ENCODE data around the gene ZNF414.
"Not testable (repeated sequence)": the region's sequence is repeated elsewhere in the genome, so short reads cannot be mapped to it uniquely, and the experiment has no call there.

ZNF414 gene, protein sequence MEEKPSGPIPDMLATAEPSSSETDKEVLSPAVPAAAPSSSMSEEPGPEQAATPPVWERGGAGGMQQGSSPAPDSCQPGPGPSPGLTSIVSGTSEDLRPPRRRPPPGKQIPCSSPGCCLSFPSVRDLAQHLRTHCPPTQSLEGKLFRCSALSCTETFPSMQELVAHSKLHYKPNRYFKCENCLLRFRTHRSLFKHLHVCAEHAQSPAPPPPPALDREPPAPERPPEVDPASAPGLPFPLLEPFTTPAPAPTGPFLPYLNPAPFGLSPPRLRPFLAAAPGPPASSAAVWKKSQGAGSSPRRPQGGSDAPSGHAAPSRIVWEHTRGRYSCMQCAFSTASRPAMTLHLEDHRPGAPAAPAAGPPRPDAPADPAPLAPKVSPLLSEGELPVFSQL

DNA sequence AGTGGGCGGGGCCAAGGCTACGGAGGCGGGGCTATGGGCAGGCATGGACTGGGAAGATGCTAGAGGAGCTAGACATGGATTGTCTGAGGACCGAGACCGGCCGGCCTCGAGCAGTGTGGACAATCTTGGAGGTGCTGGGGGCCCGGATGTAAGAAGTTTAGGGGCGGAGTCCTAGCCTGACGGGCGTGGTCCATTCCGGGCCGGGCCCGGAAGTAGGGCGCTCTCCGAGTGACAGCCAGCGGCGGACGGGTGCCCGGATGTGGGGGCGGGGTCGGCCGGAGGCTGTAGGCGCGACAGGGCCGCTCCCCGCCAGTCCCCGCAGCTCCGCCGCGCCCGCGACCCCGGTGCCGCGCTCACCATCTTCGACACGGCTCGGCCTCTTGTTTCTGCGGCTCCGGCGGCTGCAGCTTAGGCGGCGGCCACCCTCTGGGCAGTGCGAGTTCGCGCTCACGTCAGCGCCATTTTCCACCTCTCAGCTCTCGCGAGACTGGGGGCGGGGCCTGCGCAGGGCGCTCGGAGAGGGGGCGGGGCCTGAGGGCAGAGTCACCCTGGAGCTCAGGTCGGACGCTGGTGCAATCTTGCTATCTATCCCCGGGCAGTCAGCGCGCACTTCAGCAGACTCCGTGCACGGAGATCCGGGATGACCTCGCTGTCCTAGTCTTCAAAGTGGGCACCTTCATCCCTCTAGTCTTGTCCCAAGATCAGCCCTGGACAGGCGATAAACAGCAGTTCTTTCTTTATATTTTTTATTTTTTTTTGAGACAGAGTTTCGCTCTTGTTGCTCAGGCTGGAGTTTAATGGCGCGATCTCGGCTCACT lies at the start of gene ZNF414:
Gene ZNF414 (minus strand): TSS at position 481 of the 818 bp plus-strand sequence. CDS start 121 bp downstream, at position 360.
- peak; percentile 96 for DNase-seq

DNA sequence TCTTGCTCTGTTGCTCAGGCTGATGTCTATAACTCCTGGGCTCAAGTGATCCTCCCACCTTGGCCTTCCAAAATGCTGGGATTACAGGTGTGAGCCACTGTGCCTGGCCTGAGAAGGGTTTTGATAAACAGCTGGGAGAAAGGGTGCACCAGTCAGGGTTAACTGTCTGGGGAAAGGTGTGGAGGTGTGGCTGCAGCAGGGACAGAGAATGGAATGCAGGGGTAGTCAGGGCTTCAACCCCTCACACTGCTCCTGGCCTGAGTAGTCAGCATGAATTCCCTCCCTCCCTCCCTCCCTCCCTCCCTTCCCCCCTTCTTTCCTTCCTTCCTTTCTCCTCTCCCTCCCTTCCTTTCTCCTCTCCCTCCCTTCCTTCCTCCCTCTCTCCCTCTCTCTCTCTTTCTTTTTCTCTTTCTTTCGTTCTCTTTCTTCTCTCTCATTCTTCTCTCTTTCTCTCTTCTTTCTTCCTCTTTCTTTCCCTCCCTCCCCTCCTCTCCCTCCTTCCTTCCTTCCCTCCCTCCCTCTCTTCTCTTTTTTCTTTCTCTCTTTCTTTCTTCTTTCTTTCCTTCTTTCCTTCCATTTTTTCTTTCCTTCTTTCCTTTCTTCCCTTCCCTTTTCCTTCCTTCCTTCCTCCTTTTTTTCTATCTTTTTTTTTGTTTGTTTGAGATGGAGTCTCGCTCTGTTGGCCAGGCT lies 47.3 kb upstream of the ZNF414 start:
- no peak for DNase-seq

DNA sequence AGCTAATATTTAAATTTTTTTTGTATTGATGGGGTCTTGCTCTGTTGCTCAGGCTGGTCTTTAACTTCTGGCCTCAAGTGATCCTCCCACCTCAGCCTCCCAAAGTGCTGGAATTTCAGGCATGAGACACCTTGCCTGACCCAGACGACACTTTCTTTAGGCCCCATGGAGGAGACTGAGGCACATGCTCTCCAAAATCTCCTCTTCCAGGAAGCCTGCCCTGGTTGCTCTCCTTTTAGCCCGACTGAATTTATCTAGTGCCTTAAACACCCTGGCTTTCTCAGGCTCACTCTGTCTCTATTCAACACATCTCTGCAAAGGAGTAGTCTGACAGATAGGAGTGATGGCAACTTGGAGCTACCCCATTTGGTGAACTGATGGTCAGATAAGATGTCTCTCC lies 44.4 kb upstream of the ZNF414 start:
- no peak for DNase-seq

DNA sequence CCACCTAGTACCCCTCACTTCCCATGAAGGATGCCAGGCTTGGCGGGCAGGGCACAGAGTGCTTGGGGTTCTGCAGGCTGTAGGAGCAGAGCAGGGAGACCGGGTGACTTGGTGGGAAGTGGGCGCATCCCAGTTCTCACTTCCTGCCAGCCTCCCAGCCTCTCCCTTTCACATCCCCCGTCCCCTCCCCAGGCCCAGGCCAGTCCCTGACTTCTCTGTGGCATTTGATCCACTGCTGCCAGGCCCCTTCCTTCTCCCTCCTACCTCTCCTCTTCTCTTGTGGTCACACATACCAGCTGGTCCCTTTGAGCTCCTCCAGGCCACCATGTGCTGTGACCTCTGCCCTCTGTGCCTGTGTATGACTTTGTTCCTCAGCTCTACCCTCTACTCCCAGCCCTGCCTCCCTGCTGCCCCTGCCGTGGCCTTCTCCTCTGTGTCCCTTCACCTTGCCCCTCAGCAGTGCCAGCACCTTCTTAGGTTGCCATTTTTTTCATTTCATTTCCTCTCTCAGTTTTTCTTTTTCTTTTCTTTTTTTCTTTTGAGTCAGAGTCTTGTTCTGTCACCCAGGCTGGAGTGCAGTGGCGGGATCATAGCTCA lies 43.8 kb upstream of the ZNF414 start:
- DNase-seq = no peak

DNA sequence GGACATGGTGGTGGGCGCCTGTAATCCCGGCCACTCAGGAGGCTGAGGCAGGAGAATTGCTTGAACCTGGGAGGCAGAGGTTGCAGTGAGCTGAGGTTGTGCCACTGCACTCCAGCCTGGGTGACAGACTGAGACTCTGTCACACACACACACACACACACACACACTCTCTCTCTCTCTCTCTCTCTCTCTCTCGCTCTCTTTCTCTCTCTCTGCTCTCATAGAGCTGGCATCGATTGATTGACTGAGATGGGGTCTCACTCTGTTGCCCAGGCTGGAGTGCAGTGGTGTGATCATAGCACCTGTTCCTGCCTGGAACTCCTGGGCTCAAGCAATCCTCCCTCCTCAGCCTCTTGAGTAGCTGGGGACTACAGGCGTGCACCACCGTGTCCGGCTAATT lies 39.8 kb upstream of the ZNF414 start:
- not testable (repeated sequence) for DNase-seq

DNA sequence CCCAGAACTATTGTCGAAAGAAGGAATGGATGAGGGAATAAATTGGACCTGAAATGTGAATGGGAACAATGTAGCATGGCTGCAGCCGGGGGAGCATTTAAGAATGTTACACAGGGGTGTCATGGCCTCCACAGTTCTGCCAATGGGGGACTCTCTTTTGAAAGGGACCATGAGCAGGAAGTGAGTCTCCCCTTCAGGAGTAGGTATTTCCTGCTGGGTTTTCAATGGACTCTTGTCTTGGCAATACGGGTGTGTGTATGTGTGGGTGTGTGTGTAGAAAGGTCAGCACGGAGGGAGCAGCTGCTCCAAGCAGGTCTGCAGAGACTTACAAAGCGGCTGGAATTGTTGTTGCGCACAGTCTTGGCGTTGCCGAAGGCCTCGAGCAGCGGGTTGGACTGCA lies 38.8 kb upstream of the ZNF414 start:
- DNase-seq = no peak

DNA sequence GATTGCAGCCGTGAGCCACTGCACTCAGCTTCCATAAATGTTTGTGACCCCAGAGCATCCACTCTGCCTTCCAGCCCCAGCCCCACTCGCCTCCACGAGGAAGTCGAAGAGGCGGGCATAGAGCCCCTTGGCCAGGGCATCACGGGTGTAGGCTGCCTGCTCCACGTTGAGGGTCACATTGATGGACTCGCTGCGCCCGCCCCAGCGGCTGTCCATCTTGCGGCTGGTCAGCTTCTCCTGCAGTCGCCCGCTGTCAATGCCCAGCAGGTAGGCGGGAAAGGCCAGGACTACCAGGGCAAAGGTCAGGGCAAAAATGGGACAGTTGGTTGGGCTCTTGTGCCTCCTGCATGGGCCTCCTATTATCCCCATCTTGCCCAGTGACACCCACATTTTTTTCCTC lies 36.1 kb upstream of the ZNF414 start:
- DNase-seq = no peak

DNA sequence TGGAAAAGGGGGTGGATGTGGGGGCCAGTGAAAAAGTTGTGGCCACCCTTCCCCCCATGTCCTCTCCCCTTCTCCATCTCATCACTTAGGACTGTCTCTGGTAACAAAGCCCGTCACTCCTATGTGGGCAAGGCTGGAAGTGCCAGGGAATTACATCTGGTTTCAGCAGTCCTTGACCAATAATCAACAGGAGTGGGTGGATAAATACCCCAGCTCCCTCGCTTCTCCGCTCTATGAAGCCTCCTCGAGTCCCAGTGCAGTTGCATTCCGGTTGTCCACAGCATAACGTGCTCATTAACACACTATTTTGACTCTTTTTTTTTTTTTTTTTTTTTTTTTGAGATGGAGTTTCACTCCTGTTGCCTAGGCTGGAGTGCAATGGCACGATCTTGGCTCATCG lies 31.8 kb upstream of the ZNF414 start:
- no peak for DNase-seq

DNA sequence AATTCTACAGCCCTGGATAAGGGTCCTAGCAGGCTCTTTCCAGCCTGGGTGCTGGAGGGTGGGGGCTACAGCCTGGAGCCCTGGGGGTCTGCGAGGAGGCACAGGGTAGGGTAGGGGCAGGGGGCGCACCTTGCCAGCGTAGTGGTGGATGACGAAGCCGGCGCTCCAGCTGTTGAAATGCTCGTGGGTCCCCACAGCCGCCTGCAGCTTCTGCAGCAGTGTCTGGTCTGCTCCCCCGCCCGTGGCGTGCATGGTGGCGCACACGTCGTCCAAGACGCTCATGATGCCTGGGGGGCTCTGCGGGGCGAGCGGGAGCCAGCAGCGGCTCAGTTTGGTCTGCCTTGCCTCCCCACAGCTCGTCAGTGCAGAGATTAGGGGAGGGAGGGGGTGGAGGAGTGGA lies 30.2 kb upstream of the ZNF414 start:
- DNase-seq = no peak

DNA sequence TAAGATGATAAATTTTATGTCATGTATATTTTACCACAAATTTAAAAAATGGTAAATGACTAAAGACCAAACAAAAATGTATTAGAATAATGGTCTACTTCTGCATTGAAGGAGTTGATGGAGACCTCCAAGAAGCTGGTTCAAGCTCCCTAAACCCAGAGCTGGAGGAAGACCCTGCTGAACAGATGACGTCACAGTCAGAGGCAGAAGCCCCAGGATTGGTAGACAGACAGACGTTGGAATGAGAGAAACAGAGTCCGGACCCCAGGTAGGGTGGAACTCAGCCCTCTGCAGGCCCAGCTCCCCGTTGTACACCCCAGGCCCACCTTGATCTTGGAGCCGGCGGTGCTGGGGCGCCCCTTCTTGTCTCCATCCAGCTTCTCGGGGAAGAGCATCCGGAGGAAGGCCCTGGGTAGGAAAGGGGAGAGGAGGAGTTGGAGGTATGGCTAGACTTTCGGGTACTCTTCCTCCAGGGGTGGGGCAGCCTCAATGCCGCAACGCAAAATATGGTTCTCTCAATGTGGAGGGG lies 25.7 kb upstream of the ZNF414 start:
- no peak for DNase-seq

DNA sequence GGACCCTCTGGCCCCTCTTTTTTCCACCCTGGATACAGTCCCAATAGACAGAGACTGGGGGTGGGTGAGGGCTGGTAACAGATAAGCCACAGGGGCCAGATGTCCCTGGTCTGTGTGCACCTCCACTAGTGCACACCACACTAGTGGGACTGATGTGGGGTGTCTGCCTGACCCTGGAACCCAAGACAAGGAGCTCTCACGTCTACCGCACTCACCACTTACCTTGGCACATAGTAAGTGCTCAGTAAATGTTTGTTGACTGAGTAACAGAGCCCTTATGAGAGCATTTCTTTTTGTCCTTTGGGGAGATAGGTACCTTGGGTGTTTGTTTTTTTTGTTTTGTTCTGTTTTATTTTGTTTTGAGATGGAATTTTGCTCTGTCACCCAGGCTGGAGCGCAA lies 23.1 kb upstream of the ZNF414 start:
- DNase-seq = no peak

DNA sequence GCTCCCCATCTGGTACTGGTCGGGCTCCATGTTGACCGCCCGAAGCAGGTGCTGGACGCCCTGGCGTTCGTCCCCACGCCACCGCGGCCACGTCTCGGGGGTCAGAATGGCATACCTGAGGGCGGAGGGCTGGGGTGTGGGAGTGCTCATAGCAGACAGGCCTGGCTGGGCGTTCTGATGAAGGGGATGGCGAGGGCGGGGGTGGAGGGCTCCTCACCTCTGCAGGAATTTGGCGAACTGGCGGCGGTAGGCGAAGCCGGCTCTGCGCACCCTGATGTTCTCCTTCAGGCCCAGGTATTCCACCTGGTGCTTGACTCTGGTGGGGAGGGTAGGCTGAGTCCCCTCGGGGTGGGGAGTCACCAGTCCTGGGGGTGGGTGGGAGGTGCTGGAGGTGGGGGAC lies 22.3 kb upstream of the ZNF414 start:
- DNase-seq = no peak

DNA sequence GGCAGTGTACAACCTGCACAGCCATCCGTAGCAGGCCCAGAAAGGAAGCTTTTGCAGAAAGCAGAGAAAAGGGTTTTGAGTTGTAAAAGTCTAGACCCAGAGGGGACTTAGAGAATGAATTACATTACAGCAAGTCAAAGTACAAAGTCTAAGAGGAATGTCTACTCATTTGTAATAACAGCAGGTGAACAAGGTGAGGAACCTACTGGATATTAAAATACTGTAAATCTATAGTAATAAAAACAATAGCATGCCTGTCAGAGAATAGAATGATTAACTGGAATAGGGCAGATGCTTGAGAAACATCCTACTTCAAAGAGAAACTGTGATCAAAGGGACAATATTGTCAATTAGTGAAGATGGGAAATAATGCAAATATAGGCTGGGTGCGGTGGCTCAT lies 18.3 kb upstream of the ZNF414 start:
- DNase-seq = no peak

DNA sequence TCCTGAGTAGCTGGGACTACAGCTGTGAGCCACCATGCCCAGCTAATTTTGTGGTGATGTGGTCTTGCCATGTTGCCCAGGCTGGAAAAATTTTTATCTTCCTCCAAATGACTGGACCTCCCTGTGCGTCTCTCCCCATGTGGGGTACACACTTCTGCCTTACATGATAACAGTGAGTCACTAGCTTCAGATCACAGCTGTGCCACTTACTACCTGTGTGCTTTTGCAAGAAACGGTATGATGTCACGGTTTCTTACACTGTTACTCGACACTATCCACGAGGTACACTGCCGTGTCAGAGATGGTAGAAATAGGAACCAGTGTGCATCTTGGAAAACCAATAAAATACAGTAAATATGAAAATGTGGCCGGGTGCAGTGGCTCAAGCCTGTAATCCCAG lies 17.5 kb upstream of the ZNF414 start:
- DNase-seq = no peak

DNA sequence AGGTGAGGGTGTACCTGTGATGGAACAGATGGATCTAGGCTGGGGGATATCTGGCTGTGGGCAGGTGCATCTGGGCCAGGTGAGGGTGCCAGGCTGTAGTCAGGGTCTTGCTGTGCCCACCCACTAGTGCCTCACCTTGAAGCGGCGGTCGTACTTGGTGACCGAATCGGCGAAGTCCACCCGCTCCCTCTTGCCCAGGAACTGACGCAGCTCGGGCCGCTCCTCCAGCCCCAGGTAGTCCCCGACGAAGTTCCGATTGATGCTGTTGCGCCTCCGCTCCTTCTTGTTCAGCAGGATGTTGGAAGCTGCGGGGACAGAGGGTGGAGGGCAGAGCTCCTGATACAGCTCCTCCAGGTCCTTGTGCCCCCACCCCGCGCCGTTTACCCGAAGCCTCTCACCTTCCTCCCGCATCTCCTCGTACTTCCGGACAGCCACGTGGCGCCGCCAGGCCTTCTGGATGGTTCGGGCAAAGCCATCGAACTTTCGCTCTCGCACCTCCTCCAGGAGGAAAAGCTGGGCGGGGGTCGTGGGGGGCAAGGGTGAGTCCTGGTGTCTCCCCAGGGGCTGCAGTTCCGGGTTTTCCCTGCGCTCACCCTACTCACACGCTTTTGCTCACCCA lies 16.2 kb upstream of the ZNF414 start:
- no peak for DNase-seq

DNA sequence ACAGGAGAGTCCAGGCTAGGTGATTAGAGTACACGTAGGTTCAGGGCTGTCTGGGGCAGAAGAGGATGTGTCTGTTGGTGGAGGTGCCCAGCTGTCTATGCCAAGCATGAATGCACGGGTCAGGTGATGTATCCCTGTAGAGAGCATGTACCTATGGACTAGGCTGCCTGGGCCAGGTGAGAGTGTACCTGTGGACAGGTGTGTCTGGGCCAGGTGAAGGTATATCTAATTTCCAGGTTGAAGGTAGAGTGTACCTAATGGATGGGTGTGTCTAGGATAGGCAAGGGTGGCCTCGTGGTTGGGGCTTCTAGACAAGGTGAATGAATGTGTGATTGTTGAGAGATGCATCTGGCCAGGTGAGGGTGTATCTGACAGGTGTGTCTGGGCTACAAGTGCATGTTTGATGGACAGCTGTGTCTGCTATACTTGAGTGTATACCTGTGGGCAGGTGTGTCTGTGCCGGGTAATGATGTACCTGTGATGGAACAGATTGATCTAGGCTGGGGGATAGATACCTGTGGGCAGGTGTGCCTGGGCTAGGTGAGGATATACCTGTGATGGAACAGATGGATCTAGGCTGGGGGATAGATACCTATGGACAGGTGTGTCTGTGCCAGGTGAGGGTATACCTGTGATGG lies 15.5 kb upstream of the ZNF414 start:
- no peak for DNase-seq

DNA sequence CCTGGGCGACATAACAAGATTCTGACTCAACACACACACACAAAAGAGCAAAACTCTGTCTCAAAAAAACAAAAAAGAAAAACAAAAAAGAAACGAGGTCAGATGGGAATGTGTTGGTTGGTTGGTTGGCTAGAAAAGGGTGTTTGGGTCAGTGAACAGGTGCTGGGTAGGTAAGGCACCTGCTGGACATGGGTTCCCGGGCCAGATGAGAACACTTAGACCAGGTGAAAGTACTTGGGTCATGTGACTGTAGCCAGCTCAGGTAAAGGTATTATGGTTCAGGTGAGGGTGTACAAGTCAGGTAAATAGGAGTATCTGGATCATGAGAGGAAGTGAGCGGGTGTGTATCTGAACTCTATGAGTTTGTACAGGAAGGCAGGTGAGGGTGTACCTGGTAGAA lies 14.5 kb upstream of the ZNF414 start:
- no peak for DNase-seq

DNA sequence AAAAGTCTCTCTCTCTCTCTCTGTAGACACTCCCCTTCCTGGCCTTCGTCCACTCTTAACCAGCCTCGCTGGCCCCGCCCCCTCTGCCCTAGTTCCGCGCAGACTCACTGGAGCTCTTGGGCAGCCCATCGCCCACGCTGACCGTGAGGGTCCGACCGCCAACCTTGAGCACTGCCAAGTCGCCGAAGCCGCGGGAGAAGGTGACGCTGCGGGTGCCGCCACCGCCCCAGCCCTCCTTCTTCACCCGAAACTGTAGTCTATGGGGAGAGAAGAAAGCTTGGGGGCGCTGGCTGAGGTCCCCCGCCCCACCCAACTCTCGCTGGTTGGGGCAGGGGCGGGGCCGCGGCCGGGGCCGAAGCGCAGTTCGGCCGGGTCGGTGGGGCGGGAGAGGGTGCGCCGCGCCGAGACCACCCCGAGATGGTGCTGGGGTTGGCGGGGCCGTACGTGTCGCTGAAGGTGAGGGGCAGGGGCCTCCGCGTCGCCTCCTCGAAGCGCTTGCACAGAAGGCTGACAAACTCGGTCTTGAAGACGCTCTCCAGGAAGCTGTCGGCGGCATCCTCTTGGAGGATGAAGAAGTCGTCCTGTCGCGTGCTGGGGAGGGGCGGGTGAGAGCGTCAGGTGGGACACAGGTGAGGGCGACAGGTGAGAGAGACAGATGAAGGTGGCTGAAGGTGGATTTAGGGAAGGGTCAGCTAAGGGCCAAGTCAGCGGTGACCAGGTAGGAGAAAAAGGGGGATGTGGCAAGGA lies 12.6 kb upstream of the ZNF414 start:
- DNase-seq = peak; percentile 94

DNA sequence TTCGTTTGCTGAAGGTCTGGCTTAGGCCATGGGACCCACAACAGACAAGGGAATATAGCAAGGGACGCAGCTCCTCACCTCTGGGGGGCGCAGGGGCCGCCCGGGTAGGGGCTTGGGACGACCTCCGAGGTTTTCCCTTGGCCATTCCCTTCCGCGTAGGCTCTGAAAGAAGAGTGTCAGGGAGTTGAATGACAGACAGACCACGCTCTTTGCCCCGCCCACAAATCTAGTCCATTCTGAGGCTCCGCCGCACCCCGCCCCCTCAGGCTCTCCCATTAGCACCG lies 11.4 kb upstream of the ZNF414 start:
- no peak for DNase-seq

DNA sequence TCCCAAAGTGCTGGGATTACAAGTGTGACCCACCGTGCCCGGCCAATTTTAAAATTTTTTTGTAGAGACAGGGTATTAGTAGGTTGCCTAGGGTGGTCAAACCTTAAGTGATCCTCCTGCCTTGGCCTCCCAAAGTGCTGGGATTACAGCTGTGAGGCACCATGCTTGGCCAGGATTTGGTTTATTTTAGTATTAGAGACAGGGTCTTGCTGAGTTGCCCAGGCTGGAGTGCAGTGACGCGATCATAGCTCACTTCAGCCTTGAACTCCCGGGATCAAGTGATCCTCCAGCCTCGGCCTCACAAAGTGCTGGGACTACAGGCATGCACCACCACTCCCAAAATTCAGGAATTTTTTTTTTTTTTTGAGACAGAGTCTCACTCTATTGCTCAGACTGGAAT lies 5.4 kb upstream of the ZNF414 start:
- DNase-seq = no peak

DNA sequence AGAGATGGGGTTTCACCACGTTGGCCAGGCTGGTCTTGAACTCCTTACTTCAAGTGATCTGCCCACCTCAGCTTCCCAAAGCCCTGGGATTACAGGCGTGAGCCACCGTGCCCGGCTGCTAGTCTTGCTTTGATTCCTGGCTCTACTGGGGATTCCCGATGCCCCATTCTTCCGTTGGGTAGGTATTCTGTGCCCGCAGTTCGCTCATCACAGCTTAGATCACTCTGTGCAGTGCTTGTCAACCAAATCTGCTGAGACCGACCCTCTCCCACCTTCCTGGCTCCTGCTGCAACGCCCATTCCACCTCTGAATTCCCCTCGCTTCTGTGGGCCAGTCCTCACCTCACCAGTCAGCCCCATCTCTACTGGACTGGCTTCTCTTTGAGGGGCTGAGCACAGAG lies 4.6 kb upstream of the ZNF414 start:
- no peak for DNase-seq

All from left hindlimb (tissue), 1 donor.